ENCODE data around the gene FZD7.

The FZD7 gene

GRCh38 chr2:202033317-202034248, at the start of gene FZD7:
Gene FZD7 (plus strand): TSS chr2:202033855. CDS start chr2:202034648, 793 bp downstream.
- DNase-seq, result peak; percentile 92

DNA sequence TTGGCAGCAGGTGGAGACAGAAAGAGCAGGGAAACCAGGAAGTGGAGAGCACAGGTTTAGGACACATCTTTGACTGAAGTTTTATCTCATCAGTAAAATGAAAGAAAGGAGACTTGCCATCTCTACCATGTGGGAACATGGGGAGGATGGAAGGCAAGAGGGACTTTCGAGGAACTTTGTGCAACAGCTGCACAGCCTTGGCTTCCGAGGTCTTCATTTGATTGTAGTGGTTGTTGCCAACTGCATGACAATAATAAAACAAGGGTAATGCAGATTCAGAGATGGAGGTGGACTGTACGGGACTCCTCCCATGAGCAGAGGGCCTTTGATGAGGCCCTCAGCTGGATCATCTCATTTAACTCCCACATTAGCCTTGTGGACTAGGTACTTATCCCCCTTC, 49.3 kb upstream of the FZD7 start:
- DNase-seq, result no peak

DNA sequence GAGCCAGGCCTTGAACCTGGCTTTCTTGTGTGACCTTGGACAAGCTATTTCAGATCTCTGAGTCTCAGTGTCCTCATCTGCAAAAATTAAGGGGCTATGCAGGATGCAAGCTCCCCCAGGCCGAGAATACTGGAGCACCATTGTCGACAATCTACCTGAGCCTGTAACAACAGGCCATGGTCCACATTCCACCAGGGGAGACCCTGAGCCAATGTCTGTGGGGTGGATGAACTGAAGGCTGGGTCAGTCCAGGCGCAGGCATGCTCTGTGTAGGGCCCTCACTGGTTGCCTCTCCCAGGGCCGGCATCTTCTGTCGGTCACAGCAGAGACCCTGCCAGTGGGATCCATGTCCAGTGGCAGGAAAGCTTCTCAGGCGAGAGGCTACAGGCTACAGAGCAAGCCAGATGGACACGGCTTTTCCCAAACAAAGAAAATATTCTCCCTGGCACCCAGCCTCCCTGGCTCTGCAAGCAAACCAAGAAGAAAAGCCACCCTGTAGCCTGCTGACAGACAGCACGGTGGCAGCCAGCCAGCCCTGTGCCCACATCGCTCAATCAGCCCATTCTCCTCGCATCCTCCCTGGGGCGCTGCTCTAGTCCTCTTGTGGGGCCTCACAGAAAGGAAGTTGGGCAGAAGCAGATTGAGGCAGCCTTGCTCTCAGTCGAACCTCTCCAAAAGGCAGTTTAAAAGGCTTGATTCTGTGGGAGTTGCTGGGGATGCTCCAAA, 48.7 kb upstream of the FZD7 start:
- DNase-seq, result no peak

GRCh38 chr2:201985728-201986462, 47.8 kb upstream of the FZD7 start:
- no peak for DNase-seq

GRCh38 chr2:201986463-201986735, 47.3 kb upstream of the FZD7 start:
- no peak for DNase-seq

DNA sequence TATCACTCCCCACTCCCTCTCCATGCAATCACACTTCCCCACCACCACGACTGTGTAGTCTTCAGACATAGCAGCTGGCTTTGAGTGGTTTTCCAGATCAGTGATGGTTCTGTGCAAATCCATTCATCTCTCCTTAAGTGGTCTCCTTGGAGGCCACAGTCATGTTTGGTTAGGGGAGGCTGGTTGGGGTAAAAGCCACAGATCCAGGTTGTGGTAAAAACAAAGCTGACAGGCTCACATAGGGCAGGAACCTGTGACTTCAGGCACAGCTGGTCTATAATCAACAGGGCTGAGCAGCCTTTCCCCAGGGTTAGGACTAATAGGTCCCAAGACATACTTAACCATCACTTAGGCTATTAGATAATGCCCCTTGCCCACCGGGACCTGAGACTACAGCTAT, 46.2 kb upstream of the FZD7 start:
- DNase-seq, result no peak

DNA sequence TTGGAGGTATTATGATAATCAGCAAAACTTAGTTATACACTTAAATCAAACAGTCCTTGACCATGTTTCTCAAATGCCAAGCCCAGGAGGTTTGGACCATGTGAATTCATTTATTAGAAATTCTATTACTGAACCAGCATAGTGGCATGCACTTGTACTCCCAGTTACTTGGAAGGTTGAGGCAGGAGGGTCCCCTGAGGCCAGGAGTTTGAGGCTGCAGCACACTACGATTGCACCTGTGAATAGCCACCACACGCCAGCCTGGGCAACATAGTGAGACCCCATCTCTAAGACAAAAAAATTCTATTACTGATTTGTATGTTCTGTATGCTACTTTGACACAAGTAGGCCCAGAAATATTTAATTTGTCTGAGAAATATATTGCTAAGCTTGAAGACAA, 43.6 kb upstream of the FZD7 start:
- DNase-seq, result no peak

- DNase-seq, result no peak
Observed at GRCh38 chr2:201992960-201993359, 40.7 kb upstream of the FZD7 start.

- DNase-seq, result no peak
Observed at GRCh38 chr2:201994973-201995638, 38.5 kb upstream of the FZD7 start.

DNA sequence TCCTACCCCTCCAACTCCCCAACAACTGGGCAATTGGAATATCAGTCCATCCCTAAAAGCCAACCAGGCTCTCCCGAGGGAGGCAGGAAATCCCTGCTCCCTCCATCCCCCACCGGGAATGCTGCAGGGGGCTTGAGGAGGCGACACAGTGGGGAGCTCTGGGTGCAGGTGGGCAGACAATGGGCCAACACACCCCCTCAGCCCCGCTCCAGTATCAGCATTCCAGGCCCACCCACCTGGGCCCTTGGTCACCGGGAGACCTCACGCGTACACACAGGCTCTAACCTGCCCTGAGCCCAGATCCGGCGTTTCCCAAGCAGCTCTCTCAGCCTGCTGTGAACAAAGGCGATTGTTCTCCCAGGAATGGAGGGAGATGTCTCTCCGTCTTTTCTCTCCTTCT, 37.6 kb upstream of the FZD7 start:
- DNase-seq, result no peak

DNA sequence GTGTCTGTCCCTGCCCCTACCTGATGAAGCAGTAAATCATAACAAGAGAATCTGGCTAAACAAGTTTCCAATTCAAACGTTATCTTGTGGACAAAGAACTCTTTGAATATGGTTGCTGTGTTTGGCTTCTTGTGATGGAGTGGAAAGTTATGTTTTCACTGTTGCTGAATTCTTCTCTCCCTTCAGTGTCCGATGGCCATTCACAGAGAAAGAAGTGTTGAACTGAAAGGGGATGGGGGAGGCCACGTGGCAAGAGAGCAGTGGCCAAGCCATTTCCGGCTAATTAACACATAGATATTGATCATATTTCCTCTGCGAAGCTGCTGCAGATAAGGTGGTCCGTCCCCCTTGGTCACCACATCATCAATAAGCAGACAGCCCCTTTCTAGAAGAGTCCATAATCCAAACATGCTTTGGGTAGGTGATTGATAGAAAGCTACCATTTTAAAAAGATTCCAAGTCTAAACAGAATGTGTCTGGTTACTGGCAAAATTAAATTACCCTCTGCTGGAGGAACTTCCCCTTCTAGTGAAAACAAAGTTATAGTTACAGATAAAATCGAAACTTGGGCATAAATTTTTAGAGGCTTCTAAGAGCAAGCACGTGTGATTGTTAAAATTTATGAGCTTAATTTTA, 36.9 kb upstream of the FZD7 start:
- no peak for DNase-seq

GRCh38 chr2:201999279-201999678, 34.4 kb upstream of the FZD7 start:
- DNase-seq, result no peak

DNA sequence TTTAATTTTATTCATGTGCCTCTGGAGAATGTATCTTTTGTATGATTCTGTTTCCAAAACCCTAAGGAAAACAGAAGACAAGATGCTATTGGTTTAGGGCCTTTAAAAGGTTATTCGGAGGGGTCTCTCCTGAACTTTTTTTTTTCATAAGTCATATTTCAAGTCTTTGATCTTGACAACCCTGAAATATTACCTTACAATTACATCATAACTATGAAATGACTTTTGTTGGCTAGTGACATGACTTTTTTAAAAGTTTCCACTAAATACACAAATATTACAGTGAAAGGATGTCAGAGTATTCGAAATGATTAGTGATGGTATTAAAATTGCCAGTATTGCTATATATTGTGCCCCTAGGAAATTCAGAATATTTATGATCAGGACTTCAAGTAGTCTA, 31.8 kb upstream of the FZD7 start:
- no peak for DNase-seq

DNA sequence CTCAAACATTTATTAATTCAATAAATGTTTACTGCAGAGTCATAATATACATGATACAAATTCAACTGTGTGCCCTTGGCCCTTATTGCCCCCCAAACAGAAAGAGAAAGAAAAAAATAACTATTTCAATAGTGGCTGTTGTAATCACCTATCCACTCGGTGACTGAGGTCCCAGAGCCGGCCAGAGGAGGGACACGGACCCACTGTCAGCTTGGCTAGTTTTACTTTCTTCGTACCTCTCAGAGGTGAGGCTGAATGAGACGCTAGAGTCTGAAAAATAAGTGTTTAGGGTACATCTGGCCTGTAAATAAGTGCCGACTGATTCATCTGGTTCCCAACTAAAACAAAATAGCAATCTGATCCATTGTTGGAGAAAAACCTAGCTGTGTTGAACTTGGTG, 31.3 kb upstream of the FZD7 start:
- no peak for DNase-seq

DNA sequence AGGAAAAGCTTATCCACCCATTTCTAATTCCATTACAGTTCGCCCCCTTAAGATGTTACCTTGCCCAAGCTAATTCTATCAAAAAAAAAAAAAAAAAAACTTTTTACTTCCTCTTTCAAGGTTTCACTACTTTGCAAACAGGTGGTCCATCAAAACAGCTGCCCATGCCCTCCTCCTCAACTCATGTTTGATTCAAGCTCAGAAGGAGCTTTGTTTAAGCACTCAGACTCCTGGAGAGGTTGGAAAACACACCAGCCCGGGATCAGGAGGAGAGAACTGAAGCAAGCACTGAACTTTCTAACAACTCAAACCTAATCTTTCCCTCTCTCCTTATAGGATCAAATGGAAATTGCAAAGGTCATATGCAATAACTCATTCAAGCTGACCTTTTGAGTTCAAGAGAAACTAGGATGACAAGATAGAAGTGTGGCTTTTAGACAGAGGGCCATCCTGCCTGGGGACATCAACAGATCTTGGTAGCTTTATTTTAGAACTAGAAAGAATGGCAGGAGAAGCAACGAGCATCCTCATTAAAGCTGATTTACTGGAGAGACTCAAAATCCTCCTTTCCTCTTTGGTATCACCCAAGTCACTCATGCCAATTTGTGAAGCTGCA, 28.3 kb upstream of the FZD7 start:
- DNase-seq, result no peak

DNA sequence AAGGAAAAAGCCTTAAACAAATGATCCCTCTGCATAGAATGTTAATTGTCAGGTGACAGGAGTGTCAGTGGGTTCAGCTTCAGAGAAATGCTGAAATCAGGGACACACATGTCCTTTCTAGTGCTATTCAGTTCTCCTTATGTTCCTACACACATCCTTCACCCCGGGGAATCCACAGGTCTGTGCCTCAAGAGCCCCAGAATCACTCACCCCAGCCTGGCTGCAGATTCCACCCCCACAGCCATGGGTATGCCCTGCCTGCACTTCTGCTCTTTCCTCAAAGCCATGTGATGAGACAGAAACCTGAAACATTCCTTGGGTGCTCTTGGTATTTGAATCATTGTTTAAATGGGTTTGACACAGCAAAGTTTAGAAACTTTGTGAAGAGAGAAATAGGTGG, 27.4 kb upstream of the FZD7 start:
- no peak for DNase-seq

DNA sequence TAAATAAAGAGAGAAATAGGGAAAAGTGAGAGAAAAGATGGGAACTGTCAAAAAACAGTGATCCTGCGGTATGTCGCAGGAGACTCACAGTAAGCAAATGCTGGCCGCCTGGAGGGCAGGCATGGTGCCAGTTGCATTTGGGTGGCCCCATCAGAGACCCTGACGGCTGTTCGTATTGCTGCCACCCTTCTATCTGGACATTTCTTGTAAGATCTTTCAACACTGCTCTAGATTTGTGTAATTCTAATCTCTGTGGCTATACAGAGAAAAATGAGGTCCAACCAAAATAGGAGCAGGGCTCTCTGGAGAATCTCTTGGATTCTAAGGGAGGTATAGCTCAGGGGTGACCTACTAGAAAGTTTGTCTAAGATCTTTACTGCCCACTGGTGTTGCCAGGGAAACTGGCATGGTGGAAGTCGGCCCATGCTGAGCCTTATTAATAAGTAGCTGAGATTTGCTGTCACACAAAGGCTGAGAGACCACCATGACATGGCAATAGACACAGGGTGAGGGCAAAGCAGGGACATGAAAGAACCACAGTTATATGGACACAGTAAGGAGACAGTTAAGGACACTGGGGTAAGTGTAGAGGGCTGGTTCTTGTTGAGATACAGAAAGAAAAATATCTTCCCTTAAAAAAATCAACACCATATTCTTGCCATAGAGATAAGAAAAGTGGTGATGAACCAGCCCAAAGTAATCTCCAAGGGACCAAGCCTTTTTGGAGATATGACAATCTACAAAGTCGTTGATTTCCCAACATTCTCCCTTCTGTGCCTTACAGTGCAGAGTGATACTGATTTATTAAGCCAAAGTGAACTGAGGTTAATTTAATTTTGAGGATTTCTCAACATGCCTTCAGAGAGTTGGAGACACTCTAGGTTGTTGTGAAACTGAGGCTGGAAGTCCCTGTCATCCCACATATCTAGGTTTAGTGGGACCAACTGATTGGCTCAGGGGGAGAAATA, 26.4 kb upstream of the FZD7 start:
- no peak for DNase-seq

- no peak for DNase-seq
Observed at GRCh38 chr2:202007983-202008354, 25.7 kb upstream of the FZD7 start.

GRCh38 chr2:202009019-202009481, 24.6 kb upstream of the FZD7 start:
- no peak for DNase-seq

- no peak for DNase-seq
Observed at GRCh38 chr2:202009581-202009980, 24.1 kb upstream of the FZD7 start.

GRCh38 chr2:202014318-202014717, 19.3 kb upstream of the FZD7 start:
- no peak for DNase-seq
